ENCODE results near the gene KLRK1.
"Not testable (repeated sequence)": the region's sequence is repeated elsewhere in the genome, so short reads cannot be mapped to it uniquely, and the experiment has no call there.

KLRK1 gene

GRCh38 chr12:10389904-10390303 lies at the start of gene KLRK1:
TSS of gene KLRK1 (minus strand) at chr12:10390041. CDS start at chr12:10388810, 1,231 bp downstream.
- no peak for DNase-seq

- DNase-seq: not testable (repeated sequence)
These were observed 47.8 kb upstream of the KLRK1 start for GRCh38 chr12:10437601-10438000.

GRCh38 chr12:10435816-10436215 lies 46.0 kb upstream of the KLRK1 start, which contains the start of gene KLRC2:
TSS of gene KLRC2 (minus strand) at chr12:10436010. CDS start at chr12:10435986, 24 bp downstream.
- not testable (repeated sequence) for DNase-seq

GRCh38 chr12:10430623-10431022 lies 40.8 kb upstream of the KLRK1 start:
- not testable (repeated sequence) for DNase-seq

- DNase-seq: not testable (repeated sequence)
These were observed 36.1 kb upstream of the KLRK1 start for GRCh38 chr12:10425938-10426337.

GRCh38 chr12:10424260-10424899 lies 34.5 kb upstream of the KLRK1 start:
- not testable (repeated sequence) for DNase-seq

- DNase-seq: not testable (repeated sequence)
These were observed 32.3 kb upstream of the KLRK1 start for GRCh38 chr12:10422159-10422558.

- DNase-seq: not testable (repeated sequence)
These were observed 30.5 kb upstream of the KLRK1 start, which contains the start of gene KLRC3 for GRCh38 chr12:10420334-10420733. TSS of gene KLRC3 (minus strand) at chr12:10420595. CDS start at chr12:10420550, 45 bp downstream.

- no peak for DNase-seq
These were observed 19.6 kb upstream of the KLRK1 start, which contains the start of gene KLRC4 for GRCh38 chr12:10409392-10409791. TSS of gene KLRC4 (minus strand) at chr12:10409757. CDS start at chr12:10409575, 182 bp downstream.

GRCh38 chr12:10408842-10409241 lies 19.0 kb upstream of the KLRK1 start:
- no peak for DNase-seq

GRCh38 chr12:10406725-10407124 lies 16.9 kb upstream of the KLRK1 start:
- DNase-seq: no peak

GRCh38 chr12:10405294-10405693 lies 15.5 kb upstream of the KLRK1 start:
- no peak for DNase-seq

- DNase-seq: no peak
These were observed 15.0 kb upstream of the KLRK1 start for GRCh38 chr12:10404798-10405197.

GRCh38 chr12:10400829-10401228 lies 11.0 kb upstream of the KLRK1 start:
- no peak for DNase-seq

- DNase-seq: no peak
These were observed 8.3 kb upstream of the KLRK1 start for GRCh38 chr12:10398168-10398567.

GRCh38 chr12:10397296-10397695 lies 7.5 kb upstream of the KLRK1 start:
- no peak for DNase-seq

- DNase-seq: not testable (repeated sequence)
These were observed 6.3 kb upstream of the KLRK1 start for GRCh38 chr12:10396176-10396575.

- DNase-seq: no peak
These were observed 5.7 kb upstream of the KLRK1 start for GRCh38 chr12:10395390-10395998.

GRCh38 chr12:10394531-10395152 lies 4.8 kb upstream of the KLRK1 start:
- DNase-seq: not testable (repeated sequence)

- DNase-seq: no peak
These were observed 3.5 kb upstream of the KLRK1 start for GRCh38 chr12:10393291-10393690.

GRCh38 chr12:10392394-10392930 lies 2.6 kb upstream of the KLRK1 start:
- DNase-seq: no peak

- not testable (repeated sequence) for DNase-seq
These were observed 1.1 kb upstream of the KLRK1 start for GRCh38 chr12:10390991-10391390.

- no peak for DNase-seq
These were observed 1.0 kb downstream of the KLRK1 start for GRCh38 chr12:10388624-10389413.

All from activated naive CD4-positive, alpha-beta T cell treated with anti-CD3 and anti-CD28 coated beads, Interleukin-2, amount 50 U/mL, for 16 hours (primary cell).